Measurements from ENCODE around the gene LRRC73.

DNA sequence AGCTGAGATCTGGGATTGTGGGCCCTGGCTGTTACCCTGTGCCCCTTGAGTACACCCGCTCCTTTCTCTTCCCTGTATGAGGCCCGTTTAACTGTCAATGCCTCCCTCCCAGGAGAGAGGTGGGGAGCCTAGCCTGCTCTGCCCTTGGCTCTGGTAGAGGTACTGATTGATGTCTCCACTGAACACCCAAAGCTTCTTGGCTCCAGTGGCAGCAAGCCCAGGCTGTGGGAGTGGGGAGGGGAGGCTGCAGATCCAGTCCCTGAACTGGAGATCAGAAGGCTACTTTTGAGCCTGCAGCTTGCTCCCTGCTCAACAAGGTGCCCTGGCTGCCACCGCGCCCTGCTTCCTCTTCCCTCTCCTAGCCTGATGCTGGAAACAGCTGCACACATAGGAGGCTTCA, 7.5 kb downstream of the LRRC73 start:
- no peak for TF ChIP-seq EZH2phosphoT487 (IDR thresholded peaks at IDR 0.05; ENCODE audit: low read length)
- TF ChIP-seq, protein P1, sequence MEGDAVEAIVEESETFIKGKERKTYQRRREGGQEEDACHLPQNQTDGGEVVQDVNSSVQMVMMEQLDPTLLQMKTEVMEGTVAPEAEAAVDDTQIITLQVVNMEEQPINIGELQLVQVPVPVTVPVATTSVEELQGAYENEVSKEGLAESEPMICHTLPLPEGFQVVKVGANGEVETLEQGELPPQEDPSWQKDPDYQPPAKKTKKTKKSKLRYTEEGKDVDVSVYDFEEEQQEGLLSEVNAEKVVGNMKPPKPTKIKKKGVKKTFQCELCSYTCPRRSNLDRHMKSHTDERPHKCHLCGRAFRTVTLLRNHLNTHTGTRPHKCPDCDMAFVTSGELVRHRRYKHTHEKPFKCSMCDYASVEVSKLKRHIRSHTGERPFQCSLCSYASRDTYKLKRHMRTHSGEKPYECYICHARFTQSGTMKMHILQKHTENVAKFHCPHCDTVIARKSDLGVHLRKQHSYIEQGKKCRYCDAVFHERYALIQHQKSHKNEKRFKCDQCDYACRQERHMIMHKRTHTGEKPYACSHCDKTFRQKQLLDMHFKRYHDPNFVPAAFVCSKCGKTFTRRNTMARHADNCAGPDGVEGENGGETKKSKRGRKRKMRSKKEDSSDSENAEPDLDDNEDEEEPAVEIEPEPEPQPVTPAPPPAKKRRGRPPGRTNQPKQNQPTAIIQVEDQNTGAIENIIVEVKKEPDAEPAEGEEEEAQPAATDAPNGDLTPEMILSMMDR (IDR thresholded peaks at IDR 0.05; ENCODE audit: low read length), result no peak

Measured in MM.1S (cell line).